ENCODE data around the gene MAGI2. TPM values are rescaled to one million over a fixed set of nuclear protein-coding genes. Genes with fewer than 3 reads are reported as not detected.

Gene MAGI2
- total RNA-seq, 1 experiment from 2014 or later = 0.25 TPM

GRCh38 chr7:78026492-78026891 is 1427.0 kb downstream of the MAGI2 start:
- no peaks in the 10 kb centered on the region for H3K36me3 Mint-ChIP-seq (ENCODE audit: insufficient read depth, unreplicated experiment)
- peaks cover 5% of the 10 kb centered on the region for H3K27me3 Mint-ChIP-seq (ENCODE audit: insufficient read depth, unreplicated experiment)
- H3K36me3 ChIP-seq (ENCODE audit: control insufficient read depth, insufficient read depth, low read length) = no peaks in the 10 kb centered on the region
- no peak overlapping the region for H3K27ac Mint-ChIP-seq (ENCODE audit: unreplicated experiment)
- no peaks in the 10 kb centered on the region for H3K4me1 Mint-ChIP-seq (ENCODE audit: low read depth, unreplicated experiment)
- intact Hi-C loops (cut with micrococcal nuclease; ENCODE audit: unreplicated experiment) = loop anchor here (10.0 kb wide), 3 partner anchors 318 to 458 kb away; no protein-coding TSS in a partner anchor
- H3K4me1 ChIP-seq = no peaks in the 10 kb centered on the region
- POLR2A ChIA-PET = no interaction called here
- CTCF ChIA-PET = no interaction called here
- BruUV-seq (replicated peaks) = no TSS peak
- no peak overlapping the region for H3K4me3 ChIP-seq (ENCODE audit: low read depth, low read length)
- no peak overlapping the region for H3K4me3 Mint-ChIP-seq (ENCODE audit: unreplicated experiment)
- no peak for TF ChIP-seq CTCF (IDR thresholded peaks at IDR 0.05; ENCODE audit: insufficient read depth in 1 of 2, low read depth in 1 of 2, low read length in 1 of 2, severe bottlenecking in 1 of 2, unreplicated experiment in 1 of 2)
- no peak for DNase-seq
- no peaks in the 10 kb centered on the region for H3K9me3 ChIP-seq
- H3K9me3 Mint-ChIP-seq (ENCODE audit: unreplicated experiment) = no peaks in the 10 kb centered on the region
- H3K27me3 ChIP-seq (replicated peaks; ENCODE audit: control insufficient read depth, insufficient read depth, low read length) = no peaks in the 10 kb centered on the region

GRCh38 chr7:78024591-78024990 is 1428.9 kb downstream of the MAGI2 start:
- no peaks in the 10 kb centered on the region for H3K36me3 ChIP-seq (ENCODE audit: control insufficient read depth, insufficient read depth, low read length)
- no peaks in the 10 kb centered on the region for H3K4me1 Mint-ChIP-seq (ENCODE audit: low read depth, unreplicated experiment)
- no peak for TF ChIP-seq CTCF (IDR thresholded peaks at IDR 0.05; ENCODE audit: insufficient read depth in 1 of 2, low read depth in 1 of 2, low read length in 1 of 2, severe bottlenecking in 1 of 2, unreplicated experiment in 1 of 2)
- BruUV-seq (replicated peaks) = no TSS peak
- no peak for DNase-seq
- no peaks in the 10 kb centered on the region for H3K27me3 ChIP-seq (replicated peaks; ENCODE audit: control insufficient read depth, insufficient read depth, low read length)
- no peak overlapping the region for H3K4me3 Mint-ChIP-seq (ENCODE audit: unreplicated experiment)
- H3K9me3 Mint-ChIP-seq (ENCODE audit: unreplicated experiment) = no peaks in the 10 kb centered on the region
- intact Hi-C loops (cut with micrococcal nuclease; ENCODE audit: unreplicated experiment) = loop anchor here (10.0 kb wide), 3 partner anchors 320 to 460 kb away; no protein-coding TSS in a partner anchor
- no peak overlapping the region for H3K4me3 ChIP-seq (ENCODE audit: low read depth, low read length)
- ChIA-PET POLR2A (no interaction called here), CTCF (no interaction called here)
- no peaks in the 10 kb centered on the region for H3K9me3 ChIP-seq
- no peak overlapping the region for H3K27ac Mint-ChIP-seq (ENCODE audit: unreplicated experiment)
- H3K27me3 Mint-ChIP-seq (ENCODE audit: insufficient read depth, unreplicated experiment) = peaks cover 3% of the 10 kb centered on the region
- no peaks in the 10 kb centered on the region for H3K4me1 ChIP-seq
- H3K36me3 Mint-ChIP-seq (ENCODE audit: insufficient read depth, unreplicated experiment) = peaks cover 4% of the 10 kb centered on the region

GRCh38 chr7:78023191-78023590 is 1430.3 kb downstream of the MAGI2 start:
- intact Hi-C loops (cut with micrococcal nuclease; ENCODE audit: unreplicated experiment) = loop anchor here (10.0 kb wide), 3 partner anchors 322 to 462 kb away; no protein-coding TSS in a partner anchor
- Histone ChIP-seq H3K4me1 (peaks cover 9% of the 10 kb centered on the region), H3K9me3 (no peaks in the 10 kb centered on the region), H3K27me3 (replicated peaks; ENCODE audit: control insufficient read depth, insufficient read depth, low read length) (no peaks in the 10 kb centered on the region), H3K4me3 (ENCODE audit: low read depth, low read length) (no peak overlapping the region), H3K36me3 (ENCODE audit: control insufficient read depth, insufficient read depth, low read length) (no peaks in the 10 kb centered on the region)
- no peaks in the 10 kb centered on the region for H3K9me3 Mint-ChIP-seq (ENCODE audit: unreplicated experiment)
- peaks cover 4% of the 10 kb centered on the region for H3K36me3 Mint-ChIP-seq (ENCODE audit: insufficient read depth, unreplicated experiment)
- H3K4me3 Mint-ChIP-seq (ENCODE audit: unreplicated experiment) = no peak overlapping the region
- H3K4me1 Mint-ChIP-seq (ENCODE audit: low read depth, unreplicated experiment) = peaks cover 5% of the 10 kb centered on the region
- no peak for TF ChIP-seq CTCF (IDR thresholded peaks at IDR 0.05; ENCODE audit: insufficient read depth in 1 of 2, low read depth in 1 of 2, low read length in 1 of 2, severe bottlenecking in 1 of 2, unreplicated experiment in 1 of 2)
- no TSS peak for BruUV-seq (replicated peaks)
- no peak overlapping the region for H3K27ac Mint-ChIP-seq (ENCODE audit: unreplicated experiment)
- no peak for DNase-seq
- ChIA-PET CTCF (no interaction called here), POLR2A (no interaction called here)
- H3K27me3 Mint-ChIP-seq (ENCODE audit: insufficient read depth, unreplicated experiment) = peaks cover 3% of the 10 kb centered on the region
